DMS114 treated with DMSO at 0.1 percent for 48 hours (cell line): ENCODE results near the gene IFT88.

Experiments used
- DNase-seq: peaks from one replicate; lab custom pipeline; 2025; ENCODE audit not compliant: unreplicated experiment; lab: John Stamatoyannopoulos, UW

IFT88 gene

GRCh38 chr13:20684546-20684945 lies 117.6 kb downstream of the IFT88 start:
- DNase-seq, result no peak

- no peak for DNase-seq
These were observed 118.1 kb downstream of the IFT88 start for GRCh38 chr13:20685092-20685491.

- no peak for DNase-seq
These were observed 119.2 kb downstream of the IFT88 start for GRCh38 chr13:20686167-20686566.

- no peak for DNase-seq
These were observed 120.1 kb downstream of the IFT88 start for GRCh38 chr13:20686863-20687579.

- no peak for DNase-seq
These were observed 122.3 kb downstream of the IFT88 start for GRCh38 chr13:20689291-20689690.

- no peak for DNase-seq
These were observed 124.7 kb downstream of the IFT88 start for GRCh38 chr13:20691616-20692015.

- DNase-seq, result no peak
These were observed 129.1 kb downstream of the IFT88 start for GRCh38 chr13:20696073-20696472.

GRCh38 chr13:20699715-20700114 lies 132.8 kb downstream of the IFT88 start:
- no peak for DNase-seq

GRCh38 chr13:20700288-20700687 lies 133.3 kb downstream of the IFT88 start:
- DNase-seq, result no peak

- DNase-seq, result no peak
These were observed 134.5 kb downstream of the IFT88 start for GRCh38 chr13:20701461-20701860.

GRCh38 chr13:20702530-20702914 lies 135.6 kb downstream of the IFT88 start:
- DNase-seq, result no peak

- no peak for DNase-seq
These were observed 136.2 kb downstream of the IFT88 start, which contains the start of gene IL17D for GRCh38 chr13:20702915-20703779. TSS of gene IL17D (plus strand) at chr13:20703699. CDS start at chr13:20704002, 303 bp downstream.

- no peak for DNase-seq
These were observed 137.0 kb downstream of the IFT88 start for GRCh38 chr13:20703780-20704458.

- no peak for DNase-seq
These were observed 137.6 kb downstream of the IFT88 start for GRCh38 chr13:20704459-20705069.

GRCh38 chr13:20706661-20707060 lies 139.7 kb downstream of the IFT88 start:
- DNase-seq, result no peak

GRCh38 chr13:20708216-20708615 lies 141.3 kb downstream of the IFT88 start:
- no peak for DNase-seq

GRCh38 chr13:20709369-20709768 lies 142.4 kb downstream of the IFT88 start:
- no peak for DNase-seq

- DNase-seq, result no peak
These were observed 142.8 kb downstream of the IFT88 start for GRCh38 chr13:20709782-20710181.

GRCh38 chr13:20711301-20712044 lies 144.5 kb downstream of the IFT88 start:
- no peak for DNase-seq

- no peak for DNase-seq
These were observed 146.0 kb downstream of the IFT88 start for GRCh38 chr13:20713014-20713376.

GRCh38 chr13:20713751-20714150 lies 146.8 kb downstream of the IFT88 start:
- DNase-seq, result no peak
